Measurements from ENCODE around the gene PSME1. TPM values are rescaled to one million over a fixed set of nuclear protein-coding genes. Genes with fewer than 3 reads are reported as not detected.

PSME1 gene
- total and polyA plus RNA-seq, 2 of the 13 experiments (the other 11 are each of a cell fraction or from before 2014, with no cell fraction given), result 159 to 608 TPM

- TF ChIP-seq, protein P1, sequence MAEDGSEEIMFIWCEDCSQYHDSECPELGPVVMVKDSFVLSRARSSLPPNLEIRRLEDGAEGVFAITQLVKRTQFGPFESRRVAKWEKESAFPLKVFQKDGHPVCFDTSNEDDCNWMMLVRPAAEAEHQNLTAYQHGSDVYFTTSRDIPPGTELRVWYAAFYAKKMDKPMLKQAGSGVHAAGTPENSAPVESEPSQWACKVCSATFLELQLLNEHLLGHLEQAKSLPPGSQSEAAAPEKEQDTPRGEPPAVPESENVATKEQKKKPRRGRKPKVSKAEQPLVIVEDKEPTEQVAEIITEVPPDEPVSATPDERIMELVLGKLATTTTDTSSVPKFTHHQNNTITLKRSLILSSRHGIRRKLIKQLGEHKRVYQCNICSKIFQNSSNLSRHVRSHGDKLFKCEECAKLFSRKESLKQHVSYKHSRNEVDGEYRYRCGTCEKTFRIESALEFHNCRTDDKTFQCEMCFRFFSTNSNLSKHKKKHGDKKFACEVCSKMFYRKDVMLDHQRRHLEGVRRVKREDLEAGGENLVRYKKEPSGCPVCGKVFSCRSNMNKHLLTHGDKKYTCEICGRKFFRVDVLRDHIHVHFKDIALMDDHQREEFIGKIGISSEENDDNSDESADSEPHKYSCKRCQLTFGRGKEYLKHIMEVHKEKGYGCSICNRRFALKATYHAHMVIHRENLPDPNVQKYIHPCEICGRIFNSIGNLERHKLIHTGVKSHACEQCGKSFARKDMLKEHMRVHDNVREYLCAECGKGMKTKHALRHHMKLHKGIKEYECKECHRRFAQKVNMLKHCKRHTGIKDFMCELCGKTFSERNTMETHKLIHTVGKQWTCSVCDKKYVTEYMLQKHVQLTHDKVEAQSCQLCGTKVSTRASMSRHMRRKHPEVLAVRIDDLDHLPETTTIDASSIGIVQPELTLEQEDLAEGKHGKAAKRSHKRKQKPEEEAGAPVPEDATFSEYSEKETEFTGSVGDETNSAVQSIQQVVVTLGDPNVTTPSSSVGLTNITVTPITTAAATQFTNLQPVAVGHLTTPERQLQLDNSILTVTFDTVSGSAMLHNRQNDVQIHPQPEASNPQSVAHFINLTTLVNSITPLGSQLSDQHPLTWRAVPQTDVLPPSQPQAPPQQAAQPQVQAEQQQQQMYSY (CRISPR knock-in tag; IDR thresholded peaks at IDR 0.05), result peak; percentile 91
- peak; percentile 89; the same call in 1 of the 2 replicates for TF ChIP-seq ZZZ3 (CRISPR knock-in tag; IDR thresholded peaks at IDR 0.05; ENCODE audit: borderline replicate concordance)
- TF ChIP-seq TRAFD1 (CRISPR knock-in tag; IDR thresholded peaks at IDR 0.05; ENCODE audit: borderline replicate concordance), result peak; percentile 55
- TF ChIP-seq MLX (CRISPR knock-in tag; IDR thresholded peaks at IDR 0.05), result peak; percentile 96
- peak; percentile 95 for TF ChIP-seq FOXJ3 (CRISPR knock-in tag; IDR thresholded peaks at IDR 0.05; ENCODE audit: borderline replicate concordance)
- TF ChIP-seq ZNF326 (CRISPR knock-in tag; IDR thresholded peaks at IDR 0.05; ENCODE audit: borderline replicate concordance), result 0 out of 2 replicates have a peak, but pooled peaks have one; percentile 12
- peak; percentile 96 for TF ChIP-seq FOSL2 (CRISPR knock-in tag; IDR thresholded peaks at IDR 0.05)
- peak; percentile 66; the same call in 1 of the 2 replicates for TF ChIP-seq ELK4 (CRISPR knock-in tag; IDR thresholded peaks at IDR 0.05; ENCODE audit: borderline replicate concordance)
- peak; percentile 76 for TF ChIP-seq YY1 (IDR thresholded peaks at IDR 0.05; ENCODE audit: insufficient read depth, insufficient replicate concordance, low read depth, low read length)
- TF ChIP-seq HNRNPLL (IDR thresholded peaks at IDR 0.05; ENCODE audit: low read depth, low read length, poor library complexity, severe bottlenecking), result peak; percentile 14
- TF ChIP-seq TEF (CRISPR knock-in tag; IDR thresholded peaks at IDR 0.05), result peak; percentile 83
- peak; percentile 83 for TF ChIP-seq HMG20A (CRISPR knock-in tag; IDR thresholded peaks at IDR 0.05; ENCODE audit: borderline replicate concordance)
- peak; percentile 100 for TF ChIP-seq RXRA (CRISPR knock-in tag; IDR thresholded peaks at IDR 0.05)
- TF ChIP-seq ATF4 (CRISPR knock-in tag; IDR thresholded peaks at IDR 0.05), result no peak
- TF ChIP-seq ZBTB25 (CRISPR knock-in tag; IDR thresholded peaks at IDR 0.05), result peak; percentile 97
- TF ChIP-seq CREBL2 (CRISPR knock-in tag; IDR thresholded peaks at IDR 0.05; ENCODE audit: borderline replicate concordance), result no peak; the same call in 1 of the 2 replicates
- TF ChIP-seq SYNCRIP (IDR thresholded peaks at IDR 0.05; ENCODE audit: insufficient read depth, low read depth, low read length), result no peak
These were observed 22.0 kb upstream of the PSME1 start (continued) for GRCh38 chr14:24113801-24114531.

All from HepG2 (cell line).